Dedifferentiated amniotic fluid mesenchymal stem cell (primary cell): ENCODE data around the gene MICALL2.

Experiments
- DNase-seq: peaks from one replicate; pipeline ENCODE4 v3.0.0-alpha.2; 2016; ENCODE audit errors: extremely low spot score

The MICALL2 gene

DNA sequence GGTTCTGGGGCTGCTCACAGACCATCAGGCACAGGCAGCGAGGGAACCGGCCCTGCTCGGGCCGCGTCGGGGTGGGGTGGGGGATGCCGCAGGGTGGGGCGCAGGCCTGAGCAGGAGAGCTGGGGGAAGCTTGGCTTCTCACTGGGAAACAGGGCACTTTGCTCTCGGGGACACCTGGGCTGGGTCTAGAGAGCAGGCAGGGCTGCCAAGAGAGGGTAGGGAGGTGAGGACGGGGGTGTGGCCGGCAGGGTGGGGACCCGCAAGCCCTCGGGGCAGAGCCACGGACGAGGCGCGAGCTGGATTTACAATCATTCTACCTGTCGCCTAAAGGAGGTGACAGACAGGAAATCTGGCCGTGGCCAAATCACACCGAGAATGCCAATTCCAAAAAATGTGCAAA lies 33.9 kb upstream of the MICALL2 start:
- no peak for DNase-seq

DNA sequence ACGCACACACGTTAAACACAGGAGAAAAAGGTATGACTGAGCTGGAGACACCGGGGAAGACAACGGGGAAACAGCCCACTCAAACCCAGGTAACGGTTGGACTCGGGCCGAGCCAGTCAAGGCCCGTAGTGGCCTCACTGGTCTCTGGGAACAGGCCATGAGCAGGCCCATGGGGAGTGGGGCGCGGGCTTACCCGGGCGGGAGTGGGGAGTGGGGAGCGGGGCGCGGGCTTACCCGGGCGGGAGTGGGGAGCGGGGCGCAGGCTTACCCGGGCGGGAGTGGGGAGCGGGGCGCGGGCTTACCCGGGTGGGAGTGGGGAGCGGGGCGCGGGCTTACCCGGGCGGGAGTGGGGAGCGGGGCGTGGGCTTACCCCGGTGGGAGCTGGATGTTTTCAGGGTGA lies 33.4 kb upstream of the MICALL2 start:
- no peak for DNase-seq

DNA sequence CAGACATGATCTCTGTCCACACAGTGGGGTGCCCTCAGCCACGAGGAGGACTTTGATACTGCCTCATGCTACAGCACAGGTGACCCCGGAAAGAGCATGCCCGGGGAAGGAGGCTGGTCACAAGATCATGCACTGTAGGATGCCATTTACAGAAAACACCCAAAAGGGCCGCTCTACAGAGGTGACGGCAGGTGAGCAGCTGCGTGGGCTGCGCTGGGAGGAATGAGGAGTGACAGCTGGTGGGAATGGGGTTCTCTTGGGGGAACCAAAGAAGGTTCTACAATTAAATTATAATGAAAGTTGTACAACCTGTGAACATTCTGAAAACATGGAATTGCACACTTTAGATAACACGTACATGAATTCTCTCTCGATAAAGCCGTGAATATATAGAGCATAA lies 33.0 kb upstream of the MICALL2 start:
- no peak for DNase-seq

DNA sequence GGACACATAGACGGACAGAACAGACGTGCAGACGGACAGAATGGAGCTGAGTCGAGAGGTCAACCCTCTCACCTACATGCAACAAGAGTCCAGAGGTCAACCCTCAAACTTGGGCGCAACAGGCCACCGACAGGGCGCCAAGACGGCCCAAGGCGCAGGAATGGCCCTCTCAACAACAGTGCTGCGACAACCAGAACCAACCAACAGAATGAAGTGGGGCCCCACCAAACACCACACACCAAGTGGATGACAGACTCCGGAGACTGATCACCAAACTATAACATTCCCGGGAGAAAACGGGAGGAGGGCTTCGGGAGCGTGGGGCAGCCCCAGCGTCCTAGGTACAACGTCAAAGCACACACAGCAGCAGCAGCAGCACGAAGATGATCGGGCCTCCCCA lies 31.6 kb upstream of the MICALL2 start:
- no peak for DNase-seq

DNA sequence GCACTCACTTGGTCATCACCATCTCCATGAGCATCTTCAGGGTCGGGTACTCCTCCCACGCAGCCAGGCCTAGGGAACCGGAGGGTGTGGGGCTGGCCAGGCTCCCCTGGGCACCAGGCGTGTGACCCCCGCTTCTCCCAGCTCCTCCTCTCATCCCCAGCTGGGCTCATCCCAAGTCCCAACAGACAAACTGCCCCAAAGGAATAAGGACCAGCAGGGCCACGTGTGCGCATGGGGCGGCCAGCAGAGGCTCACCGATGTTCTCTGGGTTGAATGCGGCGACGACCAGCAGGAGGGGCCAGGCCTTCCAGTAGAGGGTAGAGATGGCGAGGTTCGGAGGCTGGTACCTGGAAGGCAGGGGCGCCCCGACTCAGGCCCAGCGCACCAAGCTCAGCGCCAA lies 30.1 kb upstream of the MICALL2 start:
- DNase-seq, result no peak

DNA sequence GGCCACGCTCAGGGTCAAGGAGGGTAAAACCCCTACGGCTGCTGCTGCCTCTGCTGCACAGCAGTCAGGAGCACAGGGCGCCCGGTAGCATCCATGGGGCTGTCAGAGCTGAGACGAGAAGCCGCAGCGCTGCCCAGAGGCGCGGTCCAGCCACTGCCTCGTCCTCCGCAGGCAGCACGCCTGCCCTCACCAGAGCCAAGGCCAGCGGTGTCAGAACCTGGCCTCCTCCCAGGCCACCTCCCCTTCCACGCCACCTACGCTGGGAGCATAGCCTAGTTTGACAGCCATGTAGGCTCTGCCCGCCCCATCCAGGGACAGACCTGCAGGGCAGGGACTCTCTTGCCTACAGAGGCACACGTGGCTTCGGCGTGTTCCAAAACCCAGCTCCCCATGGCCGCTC lies 28.7 kb upstream of the MICALL2 start:
- no peak for DNase-seq

DNA sequence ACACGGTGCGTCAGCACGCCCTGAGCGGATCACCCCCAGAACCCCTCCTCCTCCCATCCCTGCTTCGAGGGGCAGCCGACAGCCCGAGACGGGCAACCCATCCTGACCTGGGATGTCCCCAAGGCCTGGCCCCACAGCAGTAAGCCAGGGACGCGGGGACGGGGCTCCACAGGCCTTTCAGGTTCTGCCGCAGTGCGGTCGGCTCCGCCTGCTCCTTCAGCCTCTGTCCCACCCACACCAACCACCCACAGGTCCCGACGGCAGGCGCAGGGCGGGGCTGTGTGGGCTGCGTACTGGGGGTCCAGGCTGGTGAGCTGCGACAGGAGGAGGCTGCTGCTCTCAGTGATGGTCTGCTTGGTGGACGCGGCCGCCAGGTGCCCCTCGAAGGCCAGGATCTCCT lies 28.2 kb upstream of the MICALL2 start:
- DNase-seq, result no peak

DNA sequence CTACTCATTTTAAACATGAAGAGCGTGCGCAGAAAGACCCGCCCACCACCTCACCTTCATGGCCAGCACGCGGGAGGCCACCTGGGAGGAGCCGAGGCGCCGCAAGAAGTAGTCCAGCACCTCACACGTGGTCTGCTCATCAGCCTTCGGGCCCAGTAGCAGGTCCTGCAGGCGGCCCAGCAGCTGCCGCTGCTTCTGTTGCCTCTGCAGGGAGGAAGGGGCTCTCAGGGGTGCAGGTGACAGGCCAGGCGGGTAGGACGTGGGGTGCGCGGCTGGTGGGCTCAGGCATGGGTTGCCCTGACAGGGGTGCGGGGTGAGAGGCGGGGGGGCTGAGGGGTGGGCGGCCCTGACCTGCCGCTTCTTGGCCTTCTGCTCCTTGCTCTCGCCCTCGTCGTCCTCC lies 27.3 kb upstream of the MICALL2 start:
- no peak for DNase-seq

DNA sequence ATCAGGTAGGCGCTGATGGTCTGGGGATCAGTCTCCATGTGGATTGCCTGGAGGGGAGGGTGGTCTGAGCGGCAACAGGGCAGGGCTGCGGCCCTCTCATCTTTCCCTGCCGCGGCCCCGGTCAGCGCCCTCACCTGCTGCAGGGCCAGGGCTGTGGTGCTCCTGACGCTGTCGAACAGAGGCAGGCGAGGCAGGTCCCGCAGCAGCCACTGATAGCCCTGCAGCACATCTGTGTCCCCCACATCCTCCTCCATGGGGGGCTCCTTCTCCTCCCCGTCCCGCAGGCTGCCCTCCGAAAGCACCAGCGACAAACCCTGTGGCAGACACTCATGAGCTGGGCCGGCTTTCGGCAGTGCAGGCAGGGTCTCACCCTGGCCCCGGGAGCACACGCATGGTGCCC lies 25.9 kb upstream of the MICALL2 start:
- no peak for DNase-seq

DNA sequence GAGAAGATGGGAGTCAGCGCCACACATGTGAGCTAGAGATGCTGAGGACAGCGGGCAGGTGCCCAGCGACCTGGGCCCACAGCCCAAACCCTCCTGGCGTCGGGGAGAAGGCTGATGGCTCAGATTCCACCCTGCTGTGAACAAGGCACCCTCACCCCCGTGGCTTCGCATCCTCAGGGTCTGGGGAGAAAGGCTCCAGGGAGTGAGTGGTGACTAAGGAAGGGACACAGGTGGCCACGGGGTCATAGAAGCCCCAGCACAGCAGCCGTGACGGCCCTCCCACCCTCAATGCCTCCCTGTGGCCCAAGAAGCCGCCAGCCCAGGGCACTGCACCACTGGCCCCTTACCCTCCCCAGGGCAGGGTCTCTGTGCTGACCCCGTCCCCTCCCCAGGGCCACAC lies 25.3 kb upstream of the MICALL2 start:
- no peak for DNase-seq

DNA sequence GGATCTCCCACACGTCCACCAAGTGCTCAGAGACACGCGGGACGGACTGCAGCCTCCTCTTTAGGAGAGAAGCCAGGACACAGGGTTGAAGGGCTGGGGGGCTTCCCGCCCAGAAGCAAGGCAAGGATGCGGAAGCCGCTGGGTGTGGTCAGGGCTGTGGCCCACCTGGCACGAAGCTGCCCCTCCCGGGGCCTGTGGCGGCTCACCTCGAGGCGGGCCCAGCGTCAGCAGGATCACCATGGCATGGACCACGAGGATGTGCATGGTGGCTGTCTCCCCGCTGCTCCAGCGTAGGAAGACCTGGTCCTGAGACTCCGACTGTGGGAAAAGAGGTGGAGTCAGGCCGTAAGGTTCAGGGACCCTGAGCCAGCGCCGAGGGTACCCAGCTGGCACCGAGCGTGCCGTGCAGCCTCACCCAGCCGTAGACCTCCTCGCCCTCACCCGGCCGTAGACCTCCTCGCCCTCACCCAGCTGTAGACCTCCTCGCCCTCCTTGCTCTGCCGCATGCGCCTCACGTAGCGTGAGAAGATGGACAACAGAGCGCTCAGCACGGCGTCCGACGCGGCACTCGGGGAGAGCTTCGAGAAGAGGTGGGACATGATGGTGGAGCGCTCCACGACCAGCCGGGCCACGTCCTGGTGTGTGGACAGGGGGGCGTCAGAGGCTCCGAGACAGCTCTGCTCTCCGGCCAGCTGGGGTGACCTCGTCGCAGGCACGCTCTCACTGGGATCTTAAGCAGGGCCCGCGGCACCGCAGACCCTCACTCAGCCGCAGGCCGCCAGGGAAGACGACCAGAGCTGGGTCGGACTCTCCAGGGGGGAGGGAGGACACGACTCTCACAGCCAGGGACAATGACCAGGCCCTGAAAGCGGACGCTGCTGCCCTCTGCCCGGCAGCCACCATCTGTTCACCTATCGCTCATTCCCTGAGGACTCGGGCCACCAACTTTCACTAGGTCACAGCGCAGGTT lies 24.6 kb upstream of the MICALL2 start:
- no peak for DNase-seq

DNA sequence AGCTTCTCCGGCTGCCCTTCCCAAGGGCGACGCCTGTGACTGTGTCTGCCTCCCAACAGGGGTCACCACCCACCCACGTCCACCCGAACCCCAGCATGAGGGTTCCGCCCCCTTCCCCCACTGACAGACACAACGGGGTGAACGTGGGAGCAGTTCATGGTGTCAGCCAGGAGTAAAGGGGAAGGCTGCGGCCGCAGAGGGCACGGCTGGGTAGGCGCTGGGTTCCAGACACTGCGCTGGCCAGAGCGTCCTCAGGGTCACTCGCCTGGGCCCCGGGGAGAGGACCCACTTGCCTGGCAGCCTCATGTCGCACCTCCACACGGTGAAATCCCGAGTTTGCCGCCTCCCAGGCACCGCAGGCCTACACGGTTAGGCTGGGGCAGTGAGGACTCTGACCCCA lies 23.8 kb upstream of the MICALL2 start:
- no peak for DNase-seq

DNA sequence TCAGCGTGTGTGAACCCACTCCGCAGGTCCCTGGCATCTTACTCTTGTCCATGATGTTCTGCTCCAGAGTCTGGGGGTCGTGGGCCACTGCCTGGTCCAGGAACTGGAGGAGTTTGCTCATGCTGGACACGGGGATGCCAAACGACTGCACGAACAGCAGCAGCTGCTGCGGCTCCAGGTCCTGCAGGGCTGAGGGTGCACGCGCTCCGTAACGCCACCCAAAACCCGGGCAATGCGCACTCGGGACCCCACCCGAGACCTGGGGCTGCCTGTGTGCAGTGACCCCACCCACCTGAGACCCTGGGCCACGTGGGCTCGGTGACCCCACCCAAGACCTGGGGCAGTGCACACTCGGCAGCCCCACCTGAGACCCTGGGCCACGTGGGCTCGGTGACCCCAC lies 22.0 kb upstream of the MICALL2 start:
- DNase-seq, result no peak

DNA sequence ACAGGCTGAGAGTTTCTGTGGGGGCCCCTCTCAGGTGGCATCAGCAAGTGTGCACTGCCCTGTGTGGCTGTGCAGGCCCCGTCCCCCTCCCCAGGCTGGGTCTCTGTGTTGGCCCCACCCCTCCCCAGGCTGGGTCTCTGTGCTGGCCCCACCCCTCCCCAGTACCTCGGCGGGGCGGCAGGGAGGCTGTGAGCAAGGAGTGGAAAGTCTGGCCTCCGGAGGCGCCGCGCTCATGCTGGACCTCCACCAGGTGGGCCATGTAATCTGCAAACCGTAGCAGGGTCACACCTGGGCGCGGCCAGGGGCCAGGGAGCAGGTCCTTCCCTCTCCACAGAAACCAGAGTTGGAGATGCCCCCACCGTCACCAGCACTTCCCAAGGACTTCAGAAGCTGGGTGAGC lies 21.4 kb upstream of the MICALL2 start:
- no peak for DNase-seq

DNA sequence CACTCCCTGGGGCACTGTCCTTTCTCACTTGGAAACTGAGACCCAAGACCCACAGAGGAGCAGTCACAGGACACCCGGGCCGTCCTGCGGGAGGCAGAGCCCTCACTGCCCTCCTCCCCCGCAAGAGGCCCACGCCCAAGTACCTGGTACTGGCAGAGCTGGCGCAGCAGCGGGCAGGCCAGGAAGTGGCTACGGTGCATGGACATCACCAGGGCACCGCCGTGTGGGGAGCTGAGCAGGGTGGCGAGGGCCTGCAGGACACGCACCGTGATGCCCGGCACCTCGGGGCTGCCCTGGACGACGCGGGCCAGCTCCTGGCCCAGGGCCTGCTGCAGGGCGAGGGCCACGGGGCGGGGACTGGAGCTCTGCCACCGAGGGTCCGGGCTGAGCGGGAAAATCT lies 20.0 kb upstream of the MICALL2 start:
- DNase-seq, result no peak

DNA sequence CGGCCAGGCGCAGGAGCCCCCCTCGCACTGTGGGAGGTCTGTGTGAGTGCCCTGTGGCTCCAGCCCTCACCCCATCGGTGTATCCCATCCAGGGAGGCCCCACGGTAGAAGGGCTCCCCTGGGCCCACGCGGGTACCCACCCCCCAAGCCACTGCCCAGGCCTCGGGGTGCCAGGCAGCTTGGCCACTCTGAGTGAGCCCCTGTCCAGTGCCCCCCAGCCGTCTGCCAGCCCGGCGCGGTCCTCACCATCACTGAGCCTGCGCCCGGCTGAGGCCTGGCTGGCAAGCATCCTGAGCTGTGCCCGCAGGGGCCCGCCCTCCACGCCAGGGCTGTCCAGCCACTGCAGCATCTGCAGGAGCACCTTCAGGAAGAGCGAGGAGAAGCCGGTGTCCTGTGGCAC lies 19.2 kb upstream of the MICALL2 start:
- DNase-seq, result no peak

DNA sequence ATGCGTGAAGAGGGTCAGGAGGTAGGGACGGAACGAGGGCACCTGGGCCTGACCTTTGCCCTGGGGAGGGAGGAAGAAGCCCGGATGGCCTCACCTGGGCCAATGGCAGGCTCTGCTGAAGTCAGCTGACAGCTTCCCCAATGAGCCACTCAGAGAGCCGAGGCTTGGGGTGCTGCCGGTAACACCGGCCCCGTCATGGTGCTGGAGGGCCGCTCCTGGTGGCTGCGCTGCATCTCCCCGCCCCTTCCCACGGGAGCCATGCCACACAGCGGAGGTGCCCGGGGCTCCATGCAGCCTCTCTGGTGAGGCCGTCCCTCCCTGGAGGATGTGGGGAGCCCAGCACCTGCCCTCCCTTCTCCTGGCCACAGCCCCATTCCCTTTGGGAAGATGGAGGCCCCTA lies 17.6 kb upstream of the MICALL2 start:
- no peak for DNase-seq

DNA sequence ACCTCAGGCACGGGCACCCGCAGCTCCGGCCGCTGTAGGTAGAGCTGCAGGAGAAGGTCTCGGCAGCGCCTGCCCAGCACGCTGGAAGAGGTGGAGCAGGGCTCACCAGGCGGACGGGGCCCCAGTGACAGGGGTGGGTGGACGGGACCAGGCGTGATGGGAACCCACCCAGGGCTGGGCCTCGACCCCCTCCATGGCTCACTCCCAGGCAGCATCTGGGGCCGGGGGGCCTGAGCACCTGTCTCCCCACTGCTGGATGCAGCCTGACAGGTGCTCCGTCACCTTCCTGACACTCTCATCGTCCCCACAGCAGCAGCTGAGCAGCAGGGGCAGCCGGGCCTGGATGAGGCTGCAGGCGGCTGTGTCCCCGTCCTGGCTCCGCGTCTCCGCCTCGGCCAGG lies 16.7 kb upstream of the MICALL2 start:
- no peak for DNase-seq

DNA sequence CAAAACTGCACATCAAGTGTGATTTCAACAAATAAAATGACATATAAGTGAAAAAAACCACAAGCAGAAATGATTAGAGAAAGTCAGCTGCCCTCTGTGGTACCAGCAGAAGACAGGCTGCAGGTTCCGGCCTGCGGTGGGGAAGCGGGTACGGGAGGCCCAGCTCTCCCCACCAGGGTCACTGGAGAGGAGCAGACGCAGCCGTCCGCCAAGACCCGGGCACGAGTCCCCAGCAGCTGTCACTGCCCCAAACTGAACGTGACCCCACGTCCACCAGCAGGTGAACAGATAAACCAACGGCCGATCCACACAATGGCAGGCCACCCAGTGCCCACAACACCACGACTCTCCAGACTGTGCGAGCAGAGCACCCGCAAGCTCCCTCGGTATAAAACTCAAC lies 16.1 kb upstream of the MICALL2 start:
- no peak for DNase-seq

DNA sequence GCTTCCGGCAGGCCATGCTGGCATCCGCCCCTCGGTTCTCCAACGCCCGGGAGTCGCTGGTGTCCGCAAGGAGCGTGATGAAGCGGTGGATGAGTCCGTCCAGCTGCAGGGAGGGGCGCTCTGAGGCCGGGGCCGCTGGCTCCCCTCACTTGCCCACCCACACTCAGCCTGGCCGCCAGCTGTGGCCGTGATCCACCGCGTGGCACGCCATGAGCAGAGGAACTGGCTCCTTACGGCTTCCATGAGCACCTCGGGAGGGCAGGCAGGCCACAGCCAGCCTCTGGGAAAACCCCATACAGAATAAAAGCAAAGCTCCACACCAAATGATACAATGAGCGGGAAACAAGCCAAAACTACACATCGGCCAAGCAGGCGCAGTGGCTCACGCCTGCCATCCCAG lies 15.5 kb upstream of the MICALL2 start:
- no peak for DNase-seq

DNA sequence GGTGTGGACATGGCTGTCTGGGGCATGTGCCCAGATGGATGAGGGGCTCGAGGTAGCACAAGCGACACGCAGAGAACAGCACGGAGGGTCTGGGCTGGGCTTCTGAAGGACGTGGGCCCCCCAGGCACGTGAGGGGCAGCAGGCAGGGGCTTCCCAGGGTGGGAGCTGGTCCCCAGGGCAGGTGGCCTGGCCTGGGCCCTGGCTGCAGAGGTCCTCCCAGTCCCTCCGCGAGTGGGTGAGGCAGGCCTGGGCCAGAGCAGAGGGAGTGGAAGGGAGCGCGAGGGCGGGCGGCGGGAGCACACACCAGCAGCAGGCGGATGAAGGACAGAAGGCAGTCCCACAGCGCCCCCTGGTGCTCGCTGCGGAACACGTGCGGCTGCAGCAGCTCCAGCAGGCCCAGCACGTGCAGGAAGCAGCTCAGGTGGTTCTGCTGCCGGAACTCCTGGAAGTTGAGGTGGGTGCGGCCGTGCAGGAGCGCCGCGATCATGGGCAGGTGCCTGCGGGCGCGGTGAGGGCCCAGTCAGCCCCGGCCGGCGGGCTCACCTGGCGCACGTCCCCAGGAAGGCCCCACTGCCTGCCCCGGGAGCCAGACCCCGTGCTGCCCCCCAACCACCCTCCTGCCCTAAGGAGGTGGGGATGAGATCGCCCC lies 14.7 kb upstream of the MICALL2 start:
- DNase-seq, result peak; percentile 66

DNA sequence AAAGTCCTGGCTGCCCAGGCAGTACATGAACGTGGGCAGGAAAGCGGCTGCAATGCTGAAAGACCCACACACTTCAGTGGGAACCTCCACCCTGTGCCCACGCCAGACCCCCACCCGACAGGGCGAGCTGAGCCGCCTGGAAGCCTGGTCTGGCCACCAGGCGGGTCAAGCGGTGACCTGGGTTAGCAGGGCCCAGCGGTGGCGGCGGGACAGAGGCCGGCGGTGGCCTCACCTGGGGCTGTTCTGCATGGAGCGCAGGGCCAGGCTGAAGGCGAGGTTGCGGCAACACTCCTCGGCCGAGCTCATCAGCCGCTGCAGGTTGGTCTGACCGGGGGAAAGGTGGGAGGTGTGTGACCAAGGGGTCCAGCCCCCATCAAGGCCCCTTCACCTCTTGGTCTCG lies 11.6 kb upstream of the MICALL2 start:
- DNase-seq, result no peak

DNA sequence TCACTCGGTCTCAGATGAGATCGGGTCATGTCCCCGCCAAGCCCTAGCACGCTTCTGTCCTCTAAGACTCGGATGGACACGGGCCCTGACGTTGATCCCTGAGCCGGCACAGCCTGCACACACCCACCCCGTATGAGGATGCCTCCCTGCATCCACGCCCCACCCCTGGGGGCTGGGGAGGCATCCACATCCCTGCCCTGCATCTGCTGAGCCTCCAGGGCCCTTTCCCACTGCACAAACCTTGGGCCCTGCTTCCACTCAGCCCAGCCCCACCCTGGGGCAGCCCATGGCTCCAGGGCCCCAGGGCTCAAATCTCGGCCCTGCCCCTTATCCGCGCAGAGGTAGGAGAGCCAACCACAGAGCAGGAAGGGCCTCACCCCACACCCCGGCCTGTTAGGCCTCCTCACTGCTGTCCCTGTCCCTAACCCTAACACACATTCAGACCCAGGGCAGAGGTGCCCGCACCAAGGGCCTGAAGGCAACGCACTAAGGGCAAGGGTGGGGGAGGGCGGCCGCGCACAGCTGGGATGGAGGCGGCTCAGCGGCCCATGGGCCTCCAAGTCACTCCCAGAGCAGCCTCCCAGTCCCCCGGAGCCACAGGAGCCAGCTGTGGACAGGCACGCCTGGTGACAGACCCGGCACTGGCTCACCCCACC lies 9.5 kb upstream of the MICALL2 start:
- DNase-seq, result no peak
